ENCODE data around the gene SHROOM1. TPM values are rescaled to one million over a fixed set of nuclear protein-coding genes. Genes with fewer than 3 reads are reported as not detected.

The SHROOM1 gene
- total RNA-seq, 1 donor from 2014 or later = 4.5 TPM

- Mint-ChIP-seq H3K27ac (ENCODE audit: unreplicated experiment) (no peak overlapping the region), H3K27me3 (ENCODE audit: unreplicated experiment) (no peaks in the 10 kb centered on the region), H3K9me3 (ENCODE audit: unreplicated experiment) (no peaks in the 10 kb centered on the region), H3K4me1 (ENCODE audit: unreplicated experiment) (no peaks in the 10 kb centered on the region), H3K36me3 (ENCODE audit: unreplicated experiment) (no peaks in the 10 kb centered on the region), H3K4me3 (ENCODE audit: unreplicated experiment) (no peak overlapping the region)
- no peak for DNase-seq (ENCODE audit: extremely low spot score, unreplicated experiment)
- TF ChIP-seq CTCF (IDR thresholded peaks at IDR 0.05) = no peak
Observed at GRCh38 chr5:132850066-132850465, 19.6 kb upstream of the SHROOM1 start.

GRCh38 chr5:132849347-132849746, 18.9 kb upstream of the SHROOM1 start:
- TF ChIP-seq CTCF (IDR thresholded peaks at IDR 0.05) = no peak
- H3K4me3 Mint-ChIP-seq (ENCODE audit: unreplicated experiment) = no peak overlapping the region
- H3K4me1 Mint-ChIP-seq (ENCODE audit: unreplicated experiment) = no peaks in the 10 kb centered on the region
- H3K27me3 Mint-ChIP-seq (ENCODE audit: unreplicated experiment) = no peaks in the 10 kb centered on the region
- DNase-seq (ENCODE audit: extremely low spot score, unreplicated experiment) = no peak
- no peak overlapping the region for H3K27ac Mint-ChIP-seq (ENCODE audit: unreplicated experiment)
- H3K9me3 Mint-ChIP-seq (ENCODE audit: unreplicated experiment) = no peaks in the 10 kb centered on the region
- H3K36me3 Mint-ChIP-seq (ENCODE audit: unreplicated experiment) = no peaks in the 10 kb centered on the region

- H3K27me3 Mint-ChIP-seq (ENCODE audit: unreplicated experiment) = no peaks in the 10 kb centered on the region
- no peaks in the 10 kb centered on the region for H3K4me1 Mint-ChIP-seq (ENCODE audit: unreplicated experiment)
- DNase-seq (ENCODE audit: extremely low spot score, unreplicated experiment) = no peak
Observed at GRCh38 chr5:132848270-132848669, 17.8 kb upstream of the SHROOM1 start.

GRCh38 chr5:132841305-132841704, 10.9 kb upstream of the SHROOM1 start:
- peaks cover 11% of the 10 kb centered on the region for H3K4me1 Mint-ChIP-seq (ENCODE audit: unreplicated experiment)
- H3K36me3 Mint-ChIP-seq (ENCODE audit: unreplicated experiment) = no peaks in the 10 kb centered on the region
- no peak for DNase-seq (ENCODE audit: extremely low spot score, unreplicated experiment)
- no peak overlapping the region for H3K27ac Mint-ChIP-seq (ENCODE audit: unreplicated experiment)
- H3K9me3 Mint-ChIP-seq (ENCODE audit: unreplicated experiment) = no peaks in the 10 kb centered on the region
- no peak overlapping the region for H3K4me3 Mint-ChIP-seq (ENCODE audit: unreplicated experiment)
- no peak for TF ChIP-seq CTCF (IDR thresholded peaks at IDR 0.05)
- no peaks in the 10 kb centered on the region for H3K27me3 Mint-ChIP-seq (ENCODE audit: unreplicated experiment)

More at GRCh38 chr5:132848270-132848669, 17.8 kb upstream of the SHROOM1 start:
- H3K36me3 Mint-ChIP-seq (ENCODE audit: unreplicated experiment) = no peaks in the 10 kb centered on the region
- no peaks in the 10 kb centered on the region for H3K9me3 Mint-ChIP-seq (ENCODE audit: unreplicated experiment)
- H3K27ac Mint-ChIP-seq (ENCODE audit: unreplicated experiment) = no peak overlapping the region
- no peak for TF ChIP-seq CTCF (IDR thresholded peaks at IDR 0.05)
- no peak overlapping the region for H3K4me3 Mint-ChIP-seq (ENCODE audit: unreplicated experiment)

GRCh38 chr5:132840896-132841295, 10.4 kb upstream of the SHROOM1 start:
- no peaks in the 10 kb centered on the region for H3K36me3 Mint-ChIP-seq (ENCODE audit: unreplicated experiment)
- no peak overlapping the region for H3K4me3 Mint-ChIP-seq (ENCODE audit: unreplicated experiment)
- H3K27me3 Mint-ChIP-seq (ENCODE audit: unreplicated experiment) = no peaks in the 10 kb centered on the region
- DNase-seq (ENCODE audit: extremely low spot score, unreplicated experiment) = no peak
- peaks cover 11% of the 10 kb centered on the region for H3K4me1 Mint-ChIP-seq (ENCODE audit: unreplicated experiment)
- no peaks in the 10 kb centered on the region for H3K9me3 Mint-ChIP-seq (ENCODE audit: unreplicated experiment)
- no peak for TF ChIP-seq CTCF (IDR thresholded peaks at IDR 0.05)
- H3K27ac Mint-ChIP-seq (ENCODE audit: unreplicated experiment) = no peak overlapping the region

Measured in osteocyte (in vitro differentiated cells).